Measurements from ENCODE around the gene PARD3B. TPM values are rescaled to one million over a fixed set of nuclear protein-coding genes. Genes with fewer than 3 reads are reported as not detected.

The PARD3B gene
- total RNA-seq, 1 donor from 2014 or later: 29.7 TPM

DNA sequence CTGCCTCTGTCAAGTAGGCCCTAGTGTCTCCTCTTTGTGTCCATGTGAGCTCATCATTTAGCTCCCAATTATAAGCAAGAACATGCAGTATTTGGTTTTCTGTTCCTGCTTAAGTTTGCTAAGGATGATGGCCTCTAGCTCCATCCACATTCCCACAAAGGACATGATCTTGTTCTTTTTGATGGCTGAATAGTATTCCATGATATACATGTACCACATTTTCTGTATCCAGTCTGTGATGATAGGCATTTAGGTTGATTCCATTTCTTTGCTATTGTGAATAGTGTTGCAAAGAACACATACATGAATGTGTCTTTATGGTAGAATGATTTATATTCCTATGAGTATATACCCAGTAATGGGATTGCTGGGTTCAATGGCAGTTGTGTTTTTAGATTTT lies 263.2 kb downstream of the PARD3B start:
- Mint-ChIP-seq H3K27ac (no peak overlapping the region), H3K4me3 (ENCODE audit: low read depth) (no peak overlapping the region), H3K9me3 (ENCODE audit: low read depth) (peaks cover 60% of the 10 kb centered on the region), H3K4me1 (ENCODE audit: low read depth) (no peaks in the 10 kb centered on the region), H3K27me3 (no peaks in the 10 kb centered on the region), H3K36me3 (ENCODE audit: insufficient read depth) (peaks cover 14% of the 10 kb centered on the region)
- DNase-seq (ENCODE audit: low spot score, unreplicated experiment): no peak
- TF ChIP-seq, protein P1, sequence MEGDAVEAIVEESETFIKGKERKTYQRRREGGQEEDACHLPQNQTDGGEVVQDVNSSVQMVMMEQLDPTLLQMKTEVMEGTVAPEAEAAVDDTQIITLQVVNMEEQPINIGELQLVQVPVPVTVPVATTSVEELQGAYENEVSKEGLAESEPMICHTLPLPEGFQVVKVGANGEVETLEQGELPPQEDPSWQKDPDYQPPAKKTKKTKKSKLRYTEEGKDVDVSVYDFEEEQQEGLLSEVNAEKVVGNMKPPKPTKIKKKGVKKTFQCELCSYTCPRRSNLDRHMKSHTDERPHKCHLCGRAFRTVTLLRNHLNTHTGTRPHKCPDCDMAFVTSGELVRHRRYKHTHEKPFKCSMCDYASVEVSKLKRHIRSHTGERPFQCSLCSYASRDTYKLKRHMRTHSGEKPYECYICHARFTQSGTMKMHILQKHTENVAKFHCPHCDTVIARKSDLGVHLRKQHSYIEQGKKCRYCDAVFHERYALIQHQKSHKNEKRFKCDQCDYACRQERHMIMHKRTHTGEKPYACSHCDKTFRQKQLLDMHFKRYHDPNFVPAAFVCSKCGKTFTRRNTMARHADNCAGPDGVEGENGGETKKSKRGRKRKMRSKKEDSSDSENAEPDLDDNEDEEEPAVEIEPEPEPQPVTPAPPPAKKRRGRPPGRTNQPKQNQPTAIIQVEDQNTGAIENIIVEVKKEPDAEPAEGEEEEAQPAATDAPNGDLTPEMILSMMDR (IDR thresholded peaks at IDR 0.05; ENCODE audit: unreplicated experiment): no peak

DNA sequence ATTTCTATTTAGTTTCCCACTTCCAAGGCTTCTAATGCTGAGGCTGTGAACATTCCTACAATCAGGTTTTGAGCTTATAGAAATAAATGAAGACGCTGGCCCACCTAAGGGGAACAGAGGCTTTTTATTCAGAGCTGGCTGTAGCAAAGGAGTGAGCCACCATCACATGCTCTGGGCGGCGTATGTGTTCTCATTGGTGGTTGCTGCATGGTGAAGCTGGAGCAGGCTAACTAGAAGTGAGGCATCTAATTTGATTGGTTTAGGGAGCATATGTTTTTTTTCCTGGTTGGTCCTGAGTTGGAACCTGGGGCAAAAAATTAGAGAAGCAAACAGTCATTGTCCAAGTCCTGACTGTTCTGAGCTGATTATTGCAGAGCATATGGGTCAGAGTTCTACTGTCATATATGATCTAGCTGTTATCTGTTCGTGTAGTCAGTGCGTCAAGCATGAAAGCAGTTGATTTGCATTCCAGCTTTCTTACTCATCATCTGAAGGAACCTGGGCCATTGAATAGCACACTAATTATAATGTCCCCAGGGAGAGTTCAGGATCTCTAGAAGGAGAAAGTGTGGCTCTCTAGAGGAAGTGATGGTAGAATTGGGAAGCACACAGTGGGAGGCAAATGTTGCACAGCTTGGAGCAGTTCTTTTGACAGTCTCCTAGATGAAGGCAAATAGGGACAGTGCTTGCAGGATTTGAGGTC lies 279.6 kb downstream of the PARD3B start:
- Mint-ChIP-seq H3K9me3 (ENCODE audit: low read depth) (peaks cover 8% of the 10 kb centered on the region), H3K27ac (peak overlapping the region; percentile 56), H3K4me1 (ENCODE audit: low read depth) (peaks cover 6% of the 10 kb centered on the region), H3K36me3 (ENCODE audit: insufficient read depth) (peaks cover 7% of the 10 kb centered on the region), H3K4me3 (ENCODE audit: low read depth) (no peak overlapping the region), H3K27me3 (no peaks in the 10 kb centered on the region)
- TF ChIP-seq, protein P1 (IDR thresholded peaks at IDR 0.05; ENCODE audit: unreplicated experiment): no peak
- DNase-seq (ENCODE audit: low spot score, unreplicated experiment): no peak

DNA sequence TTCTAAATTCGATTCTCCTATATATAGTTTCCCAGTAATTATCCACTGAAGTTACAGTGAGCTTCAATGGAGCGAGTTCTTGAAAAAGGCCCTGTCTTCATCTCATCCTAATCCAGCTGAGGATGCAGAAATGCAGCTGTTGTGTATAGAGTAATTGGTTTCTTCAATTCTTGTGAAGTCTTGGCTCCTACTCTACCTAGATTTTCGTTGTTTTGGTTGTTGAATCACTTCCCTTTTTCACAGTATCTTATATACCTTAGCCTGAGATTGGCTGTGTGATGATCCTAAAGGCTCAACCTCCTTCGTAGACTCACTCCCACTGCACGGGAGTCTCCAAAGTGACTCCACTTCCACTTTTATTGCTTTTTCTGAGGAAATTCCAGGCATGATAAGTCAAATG lies 280.4 kb downstream of the PARD3B start:
- Mint-ChIP-seq H3K27me3 (no peaks in the 10 kb centered on the region), H3K4me1 (ENCODE audit: low read depth) (peaks cover 6% of the 10 kb centered on the region), H3K4me3 (ENCODE audit: low read depth) (no peak overlapping the region), H3K36me3 (ENCODE audit: insufficient read depth) (peaks cover 10% of the 10 kb centered on the region), H3K9me3 (ENCODE audit: low read depth) (peaks cover 10% of the 10 kb centered on the region), H3K27ac (no peak overlapping the region)
- DNase-seq (ENCODE audit: low spot score, unreplicated experiment): no peak
- TF ChIP-seq, protein P1 (IDR thresholded peaks at IDR 0.05; ENCODE audit: unreplicated experiment): no peak

DNA sequence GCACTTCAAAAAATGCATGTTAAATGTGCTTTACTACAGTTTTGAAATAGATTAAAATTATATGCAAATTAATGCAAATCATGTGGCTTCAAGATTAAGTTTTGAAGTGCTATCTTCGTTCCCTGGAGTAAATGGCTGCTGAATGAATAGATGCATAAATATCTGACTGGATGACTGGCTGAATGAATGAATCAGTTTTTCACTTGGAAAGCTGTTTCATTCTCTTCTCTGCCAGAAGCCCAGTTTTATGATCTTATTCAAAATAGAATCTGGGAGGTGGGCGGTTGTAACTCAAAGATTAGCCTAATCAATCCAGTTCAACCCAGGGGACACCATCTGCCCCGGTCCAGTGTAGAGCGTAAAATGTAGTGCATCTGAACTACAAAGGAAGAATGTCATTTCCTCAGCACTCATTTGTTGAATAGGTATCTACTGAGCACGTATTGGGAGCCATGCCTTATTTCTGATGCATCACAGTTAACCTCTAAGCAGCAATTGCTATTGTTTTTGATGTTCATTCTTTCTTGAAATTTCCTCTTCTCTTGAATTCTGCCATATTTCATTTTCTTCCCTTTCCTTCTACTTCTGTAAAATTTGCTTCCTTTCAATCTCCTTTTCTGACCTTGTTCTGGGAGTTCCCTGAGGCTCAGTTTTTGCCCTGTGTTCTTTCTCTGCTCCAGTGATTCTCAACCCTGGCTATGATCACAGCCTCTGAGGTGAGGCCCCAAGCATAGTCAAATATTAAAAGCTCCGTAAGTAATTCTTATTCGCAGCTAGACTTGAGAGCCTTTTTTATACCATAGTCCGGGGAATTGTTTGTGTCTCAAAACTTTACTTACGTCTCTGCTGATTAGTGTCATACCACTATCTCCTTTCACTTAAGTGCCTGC lies 282.7 kb downstream of the PARD3B start:
- no peak for DNase-seq (ENCODE audit: low spot score, unreplicated experiment)
- no peak overlapping the region for H3K4me3 Mint-ChIP-seq (ENCODE audit: low read depth)
- peaks cover 7% of the 10 kb centered on the region for H3K9me3 Mint-ChIP-seq (ENCODE audit: low read depth)
- H3K27me3 Mint-ChIP-seq: no peaks in the 10 kb centered on the region
- peaks cover 3% of the 10 kb centered on the region for H3K36me3 Mint-ChIP-seq (ENCODE audit: insufficient read depth)
- peaks cover 1% of the 10 kb centered on the region for H3K4me1 Mint-ChIP-seq (ENCODE audit: low read depth)
- TF ChIP-seq, protein P1 (IDR thresholded peaks at IDR 0.05; ENCODE audit: unreplicated experiment): no peak
- H3K27ac Mint-ChIP-seq: no peak overlapping the region

DNA sequence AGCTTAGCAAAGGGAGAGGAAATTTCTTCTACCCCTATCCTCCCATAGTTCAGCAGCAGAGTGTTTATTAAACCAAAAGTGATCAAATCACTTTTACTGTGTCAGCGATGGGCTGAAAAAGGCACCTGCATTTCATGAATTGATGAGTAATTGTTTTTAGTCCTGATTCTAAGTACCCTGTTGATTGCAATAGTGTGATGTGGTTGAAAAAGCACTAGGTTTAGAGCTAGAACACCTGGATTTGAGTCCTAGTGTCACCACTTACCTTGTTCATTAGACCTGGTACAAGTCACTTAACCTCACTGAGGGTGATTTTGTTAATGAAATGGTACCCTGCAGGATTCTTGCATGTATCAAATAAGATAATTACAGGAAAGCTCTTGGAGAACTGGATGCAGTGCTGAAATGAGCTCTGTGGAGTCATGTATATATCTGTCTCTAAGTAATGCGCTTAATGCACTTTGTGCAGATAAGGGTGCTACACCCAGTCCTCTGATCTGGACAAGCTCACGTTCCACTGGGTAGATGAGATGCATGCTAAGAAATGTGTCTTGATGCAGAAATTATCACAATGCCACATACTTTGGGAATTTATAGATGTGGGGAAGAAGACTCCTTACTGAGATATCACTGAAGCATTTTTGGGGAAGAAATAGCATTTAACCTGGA lies 289.6 kb downstream of the PARD3B start:
- no peak for DNase-seq (ENCODE audit: low spot score, unreplicated experiment)
- Mint-ChIP-seq H3K27ac (no peak overlapping the region), H3K4me3 (ENCODE audit: low read depth) (no peak overlapping the region), H3K27me3 (no peaks in the 10 kb centered on the region), H3K9me3 (ENCODE audit: low read depth) (peaks cover 3% of the 10 kb centered on the region), H3K36me3 (ENCODE audit: insufficient read depth) (peaks cover 4% of the 10 kb centered on the region), H3K4me1 (ENCODE audit: low read depth) (no peaks in the 10 kb centered on the region)
- TF ChIP-seq, protein P1 (IDR thresholded peaks at IDR 0.05; ENCODE audit: unreplicated experiment): no peak

All from progenitor cell of endocrine pancreas (in vitro differentiated cells).